SK-N-SH treated with all-trans-retinoic acid at 6 μM for 48 hours (cell line): Measurements from ENCODE around the gene TSPAN9.
A peak's percentile ranks its signal among the peaks of the same experiment; 100 is the strongest.

Experiments
- ATAC-seq: fragments of 200-7000 bp; cut with Tn5 transposase; 3 replicates; pipeline ENCODE4 v1.9.1; 2020; ENCODE audit warnings: mild to moderate bottlenecking, moderate library complexity
- ARNTL ChIP-seq: fragments of 450-650 bp; formaldehyde crosslinking; IDR thresholded peaks from 2 replicates; pipeline ENCODE4 v1.5.0; 2020; ENCODE audit warnings: low read depth, mild to moderate bottlenecking, moderate library complexity, borderline replicate concordance
- BACH2 ChIP-seq: fragments of 250-450 bp; sonication (Bioruptor Pico); IDR thresholded peaks from 2 replicates; pipeline ENCODE4 v1.9.0; 2021; ENCODE audit warnings: mild to moderate bottlenecking, borderline replicate concordance
- CSDC2 ChIP-seq: fragments of 250-450 bp; sonication (Bioruptor Pico); IDR thresholded peaks from 2 replicates; pipeline ENCODE4 v1.5.0; 2020; ENCODE audit warnings: mild to moderate bottlenecking, moderate library complexity
- CSRNP3 ChIP-seq: fragments of 250-450 bp; sonication (Bioruptor Pico); IDR thresholded peaks from 2 replicates; pipeline ENCODE4 v1.5.1; 2021; ENCODE audit warnings: mild to moderate bottlenecking, moderate library complexity
- ESRRG ChIP-seq: fragments of 250-450 bp; sonication (Bioruptor Pico); IDR thresholded peaks from 2 replicates; pipeline ENCODE4 v1.6.1; 2021; ENCODE audit warnings: mild to moderate bottlenecking
- GLIS3 ChIP-seq: fragments of 250-450 bp; sonication (Bioruptor Pico); IDR thresholded peaks from 2 replicates; pipeline ENCODE4 v1.5.0; 2020; ENCODE audit warnings: mild to moderate bottlenecking, moderate library complexity
- ISL1 ChIP-seq: fragments of 250-450 bp; sonication (Bioruptor Pico); IDR thresholded peaks from 2 replicates; pipeline ENCODE4 v2.1.2; 2022; ENCODE audit warnings: mild to moderate bottlenecking, moderate library complexity
- OSR1 ChIP-seq: fragments of 250-450 bp; sonication (Bioruptor Pico); IDR thresholded peaks from 2 replicates; pipeline ENCODE4 v1.8.0; 2022; ENCODE audit warnings: moderate library complexity, mild to moderate bottlenecking, inconsistent platforms
- PATZ1 ChIP-seq: fragments of 250-450 bp; sonication (Bioruptor Pico); IDR thresholded peaks from 2 replicates; pipeline ENCODE4 v1.8.0; 2020; ENCODE audit warnings: mild to moderate bottlenecking, moderate library complexity, borderline replicate concordance
- POU6F1 ChIP-seq: fragments of 250-450 bp; sonication (Bioruptor Pico); IDR thresholded peaks from 2 replicates; pipeline ENCODE4 v1.8.0; 2021; ENCODE audit warnings: low read depth, mild to moderate bottlenecking, moderate library complexity, borderline replicate concordance
- PPARA ChIP-seq: fragments of 250-450 bp; sonication (Bioruptor Pico); IDR thresholded peaks from 2 replicates; pipeline ENCODE4 v1.5.0; 2020; ENCODE audit warnings: mild to moderate bottlenecking, borderline replicate concordance
- RARB ChIP-seq: fragments of 250-450 bp; sonication (Bioruptor Pico); IDR thresholded peaks from 2 replicates; pipeline ENCODE4 v1.8.0; 2021; ENCODE audit warnings: mild to moderate bottlenecking, moderate library complexity
- SNAI2 ChIP-seq: fragments of 250-450 bp; sonication (Bioruptor Pico); IDR thresholded peaks from 2 replicates; pipeline ENCODE4 v1.5.0; 2020; ENCODE audit warnings: mild to moderate bottlenecking, moderate library complexity
- TCF4 ChIP-seq: fragments of 250-450 bp; sonication (Bioruptor Pico); IDR thresholded peaks from 2 replicates; pipeline ENCODE4 v1.8.0; 2021; ENCODE audit warnings: mild to moderate bottlenecking, moderate library complexity, borderline replicate concordance
- TOX ChIP-seq: fragments of 250-450 bp; sonication (Bioruptor Pico); IDR thresholded peaks from 2 replicates; pipeline ENCODE4 v1.8.0; 2021; ENCODE audit warnings: mild to moderate bottlenecking, moderate library complexity, borderline replicate concordance
- ZC3H10 ChIP-seq: fragments of 250-450 bp; sonication (Bioruptor Pico); IDR thresholded peaks from 2 replicates; pipeline ENCODE4 v1.5.1; 2021; ENCODE audit warnings: mild to moderate bottlenecking, moderate library complexity
- ZFP3 ChIP-seq: fragments of 250-450 bp; sonication (Bioruptor Pico); IDR thresholded peaks from 2 replicates; pipeline ENCODE4 v1.5.0; 2020; ENCODE audit warnings: mild to moderate bottlenecking, moderate library complexity
- ZNF565 ChIP-seq: fragments of 450-650 bp; formaldehyde crosslinking; conservative IDR thresholded peaks from 2 replicates; pipeline ENCODE4 v1.5.0; 2020; ENCODE audit warnings: low read depth, mild to moderate bottlenecking, moderate library complexity
- ZNF70 ChIP-seq: fragments of 450-650 bp; formaldehyde crosslinking; IDR thresholded peaks from 2 replicates; pipeline ENCODE4 v1.5.0; 2020; ENCODE audit warnings: mild to moderate bottlenecking, moderate library complexity
- ZNF8 ChIP-seq: fragments of 450-650 bp; formaldehyde crosslinking; IDR thresholded peaks from 2 replicates; pipeline ENCODE4 v1.5.0; 2020; ENCODE audit warnings: mild to moderate bottlenecking, moderate library complexity
- TF ChIP-seq, protein P1 (sequence below): fragments of 250-450 bp; sonication (Bioruptor Pico); IDR thresholded peaks from 2 replicates; pipeline ENCODE4 v1.5.1; 2020; ENCODE audit warnings: low read depth, mild to moderate bottlenecking, moderate library complexity

TSPAN9 gene

DNA sequence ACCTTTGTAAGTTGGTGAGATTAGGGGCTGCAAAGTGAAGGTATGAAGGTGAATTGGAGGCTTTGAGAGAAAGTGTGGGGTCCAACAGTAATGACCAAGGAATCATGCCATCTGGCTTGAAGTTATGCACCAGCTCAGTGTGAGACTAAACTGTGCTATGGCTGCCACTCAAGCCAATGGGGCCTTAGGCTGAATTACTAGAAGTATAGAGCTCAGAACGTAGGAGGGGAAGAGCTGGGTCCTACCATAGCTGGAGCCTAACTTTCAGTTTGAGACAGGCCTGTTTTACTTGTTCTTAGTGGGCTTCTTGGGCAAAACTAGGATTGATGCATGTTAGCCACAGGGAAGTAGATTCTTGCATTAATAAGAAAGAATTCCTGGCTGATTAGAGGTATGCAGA lies 194.0 kb downstream of the TSPAN9 start:
- TF ChIP-seq ISL1 (CRISPR knock-in tag) (no peak), ZNF565 (CRISPR knock-in tag) (no peak), ZNF70 (peak; percentile 98)
- ATAC-seq = no peak

GRCh38 chr12:3271639-3272038 lies 194.5 kb downstream of the TSPAN9 start:
- no peak for TF ChIP-seq PPARA (CRISPR knock-in tag)
- no peak for TF ChIP-seq TOX (CRISPR knock-in tag)
- TF ChIP-seq CSDC2 = no peak
- no peak for TF ChIP-seq OSR1 (CRISPR knock-in tag)
- TF ChIP-seq ISL1 (CRISPR knock-in tag) = no peak
- no peak for TF ChIP-seq CSRNP3 (CRISPR knock-in tag)
- TF ChIP-seq BACH2 (CRISPR knock-in tag) = no peak
- no peak for TF ChIP-seq ZNF8 (CRISPR knock-in tag)
- TF ChIP-seq, protein P1, sequence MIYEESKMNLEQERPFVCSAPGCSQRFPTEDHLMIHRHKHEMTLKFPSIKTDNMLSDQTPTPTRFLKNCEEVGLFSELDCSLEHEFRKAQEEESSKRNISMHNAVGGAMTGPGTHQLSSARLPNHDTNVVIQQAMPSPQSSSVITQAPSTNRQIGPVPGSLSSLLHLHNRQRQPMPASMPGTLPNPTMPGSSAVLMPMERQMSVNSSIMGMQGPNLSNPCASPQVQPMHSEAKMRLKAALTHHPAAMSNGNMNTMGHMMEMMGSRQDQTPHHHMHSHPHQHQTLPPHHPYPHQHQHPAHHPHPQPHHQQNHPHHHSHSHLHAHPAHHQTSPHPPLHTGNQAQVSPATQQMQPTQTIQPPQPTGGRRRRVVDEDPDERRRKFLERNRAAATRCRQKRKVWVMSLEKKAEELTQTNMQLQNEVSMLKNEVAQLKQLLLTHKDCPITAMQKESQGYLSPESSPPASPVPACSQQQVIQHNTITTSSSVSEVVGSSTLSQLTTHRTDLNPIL (CRISPR knock-in tag) = no peak
- no peak for TF ChIP-seq TCF4
- TF ChIP-seq SNAI2 (CRISPR knock-in tag) = no peak
- TF ChIP-seq ZNF70 = no peak
- TF ChIP-seq, all 23 proteins: peak for 0
- ATAC-seq = no peak

DNA sequence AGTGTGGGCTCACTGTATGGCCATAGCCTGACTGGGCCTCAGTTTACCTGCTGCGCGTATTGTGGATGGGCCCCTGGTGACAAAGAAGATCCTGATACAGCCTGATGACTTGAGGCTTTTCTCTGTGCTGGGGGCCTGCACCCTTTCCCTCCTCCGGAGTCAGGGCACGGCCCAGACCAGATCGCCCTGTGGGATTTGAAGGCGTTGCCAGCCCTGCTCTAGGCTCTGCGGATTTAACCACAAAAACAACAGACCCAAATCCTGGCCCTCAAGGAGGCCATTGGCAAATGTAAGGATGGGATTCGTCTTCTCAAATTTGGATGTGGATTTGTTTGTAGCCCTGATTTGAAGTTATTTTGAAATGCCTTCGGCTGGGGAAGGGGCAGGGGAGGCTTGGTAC lies 195.8 kb downstream of the TSPAN9 start:
- ATAC-seq = no peak
- no peak for TF ChIP-seq POU6F1
- no peak for TF ChIP-seq PPARA (CRISPR knock-in tag)
- no peak for TF ChIP-seq ESRRG (CRISPR knock-in tag)
- TF ChIP-seq SNAI2 (CRISPR knock-in tag) = no peak
- no peak for TF ChIP-seq CSDC2
- TF ChIP-seq ZNF8 (CRISPR knock-in tag) = no peak
- TF ChIP-seq OSR1 (CRISPR knock-in tag) = no peak
- TF ChIP-seq ARNTL (CRISPR knock-in tag) = no peak
- no peak for TF ChIP-seq CSRNP3 (CRISPR knock-in tag)
- TF ChIP-seq ZC3H10 (CRISPR knock-in tag) = no peak
- TF ChIP-seq ZNF70 = no peak
- no peak for TF ChIP-seq BACH2 (CRISPR knock-in tag)
- TF ChIP-seq ZFP3 = no peak
- TF ChIP-seq GLIS3 (CRISPR knock-in tag) = no peak
- TF ChIP-seq PATZ1 (CRISPR knock-in tag) = no peak
- TF ChIP-seq TCF4 = no peak
- TF ChIP-seq, all 23 proteins: peak for 0

DNA sequence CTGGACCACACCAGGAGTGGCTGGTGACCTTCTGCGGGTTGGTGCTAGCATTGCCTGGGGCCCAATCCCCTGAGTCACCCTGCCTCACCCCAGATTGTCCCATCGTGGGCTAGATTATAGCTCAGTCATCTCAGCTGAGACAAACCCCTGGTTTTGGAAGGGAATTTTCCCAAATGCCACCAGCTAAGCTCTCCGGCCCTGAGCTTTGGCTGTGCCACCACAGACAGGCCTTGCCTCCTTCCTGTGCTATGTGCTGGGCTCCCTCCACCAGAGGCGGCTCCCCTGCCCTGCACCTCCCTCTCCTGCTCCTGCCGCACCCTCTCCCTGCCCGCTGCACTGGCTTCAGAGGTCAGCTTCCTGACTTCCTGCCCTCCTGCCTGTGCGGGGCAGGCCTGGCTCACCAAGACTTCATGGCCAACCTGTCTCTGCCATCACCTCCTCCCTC lies 196.3 kb downstream of the TSPAN9 start:
- ATAC-seq = no peak

More for the DNA sequence above, 196.3 kb downstream of the TSPAN9 start:
- TF ChIP-seq ZNF70 = no peak
- TF ChIP-seq CSRNP3 (CRISPR knock-in tag) = no peak
- no peak for TF ChIP-seq ZNF8 (CRISPR knock-in tag)
- no peak for TF ChIP-seq ZFP3
- TF ChIP-seq ZC3H10 (CRISPR knock-in tag) = no peak
- no peak for TF ChIP-seq ARNTL (CRISPR knock-in tag)
- TF ChIP-seq, protein P1 (CRISPR knock-in tag) = no peak
- TF ChIP-seq GLIS3 (CRISPR knock-in tag) = no peak
- no peak for TF ChIP-seq ISL1 (CRISPR knock-in tag)
- no peak for TF ChIP-seq ZNF565 (CRISPR knock-in tag)
- no peak for TF ChIP-seq PPARA (CRISPR knock-in tag)
- no peak for TF ChIP-seq BACH2 (CRISPR knock-in tag)
- TF ChIP-seq TCF4 = no peak
- no peak for TF ChIP-seq SNAI2 (CRISPR knock-in tag)
- no peak for TF ChIP-seq RARB (CRISPR knock-in tag)
- TF ChIP-seq PATZ1 (CRISPR knock-in tag) = no peak
